A549 (cell line): ENCODE data around the gene DYNC1I1. TPM values are rescaled to one million over a fixed set of nuclear protein-coding genes. Genes with fewer than 3 reads are reported as not detected.

Experiments
- ATAC-seq, 2 experiments: fragments of 200-7000 bp in 1 of 2; fragments of >200 bp in 1 of 2; cut with Nextera tagmentation in 1 of 2; cut with Tn5 transposase in 1 of 2; 3 replicates each; pipeline versions ENCODE4 v1.8.0 to v1.9.1; 2018 to 2020; ENCODE audit warnings: mild to moderate bottlenecking in 1 of 2, moderate library complexity in 1 of 2
- CTCF ChIA-PET: fragments of 300-600 bp; sonication (Branson Sonifier 250); formaldehyde crosslinking; extraction: SDS; loops from one replicate; lab custom pipeline; 2021; ENCODE audit warnings: antibody characterized with exemption, inconsistent platforms; lab: Yijun Ruan, JAX
- POLR2A ChIA-PET: fragments of 350-600 bp; formaldehyde crosslinking; extraction: SDS; loops from one replicate; lab custom pipeline; 2021; ENCODE audit warnings: antibody characterized with exemption, inconsistent platforms; lab: Yijun Ruan, JAX
- DNase-seq, 2 experiments: peaks; one replicate each; pipeline versions ENCODE4 v3.0.0 to v3.0.0-alpha.2; 2011 to 2016; ENCODE audit warnings: low read depth in 1 of 2, low spot score in 1 of 2
- FAIRE-seq: peaks from 2 replicates; lab custom pipeline; 2011; peaks lifted over from hg19 to GRCh38; lab: Jason Lieb, UNC
- H3K27ac ChIP-seq, 2 experiments: fragments of >200 bp; sonication (Bioruptor Twin); formaldehyde crosslinking; 3 replicates each; pipeline ENCODE4 v1.5.1; 2016 to 2017
- H3K4me1 ChIP-seq: fragments of >200 bp; sonication (Bioruptor Twin); formaldehyde crosslinking; 3 replicates; pipeline ENCODE4 v1.6.1; 2016
- H3K4me2 ChIP-seq: fragments of >200 bp; sonication (Bioruptor Twin); formaldehyde crosslinking; 3 replicates; pipeline ENCODE4 v1.6.1; 2016
- H3K4me3 ChIP-seq: fragments of >200 bp; sonication (Bioruptor Twin); formaldehyde crosslinking; 3 replicates; pipeline ENCODE4 v1.5.1; 2016
- H3K9me3 ChIP-seq: fragments of >200 bp; sonication (Bioruptor Twin); formaldehyde crosslinking; 3 replicates; pipeline ENCODE4 v1.6.1; 2016
- CBX8 ChIP-seq: fragments of 200-600 bp; sonication (generic); IDR thresholded peaks from 2 replicates; pipeline ENCODE4 v1.6.1; 2016
- EHF ChIP-seq: fragments of 250-450 bp; sonication (Bioruptor Pico); IDR thresholded peaks from 2 replicates; pipeline ENCODE4 v1.5.0; 2020; ENCODE audit warnings: mild to moderate bottlenecking
- GATA3 ChIP-seq: IDR thresholded peaks from 2 replicates; pipeline ENCODE4 v1.6.1; 2012; ENCODE audit warnings: borderline replicate concordance
- HOXA7 ChIP-seq: fragments of 250-450 bp; sonication (Bioruptor Pico); IDR thresholded peaks from 2 replicates; pipeline ENCODE4 v1.5.0; 2020; ENCODE audit warnings: mild to moderate bottlenecking, moderate library complexity
- HOXB13 ChIP-seq: fragments of 250-450 bp; sonication (Bioruptor Pico); IDR thresholded peaks from 2 replicates; pipeline ENCODE4 v1.5.0; 2020; ENCODE audit warnings: low read depth, mild to moderate bottlenecking, moderate library complexity
- KDM5A ChIP-seq: fragments of 200-600 bp; sonication (generic); IDR thresholded peaks from 2 replicates; pipeline ENCODE4 v1.6.1; 2016; ENCODE audit warnings: antibody characterized with exemption, mild to moderate bottlenecking
- MAZ ChIP-seq: fragments of 150-350 bp; IDR thresholded peaks from 2 replicates; pipeline ENCODE4 v1.6.1; 2014; ENCODE audit warnings: antibody characterized with exemption, low read depth, low read length, borderline replicate concordance
- NR3C1 ChIP-seq: fragments of >200 bp; sonication (Bioruptor Twin); formaldehyde crosslinking; IDR thresholded peaks from 3 replicates; pipeline ENCODE4 v1.6.1; 2017
- POLR2A ChIP-seq: IDR thresholded peaks from 2 replicates; pipeline ENCODE4 v1.6.1; 2012; ENCODE audit warnings: mild to moderate bottlenecking, low read length
- RAD21 ChIP-seq, 2 experiments: fragments of >200 bp in 1 of 2; sonication (Bioruptor Twin) in 1 of 2; formaldehyde crosslinking in 1 of 2; IDR thresholded peaks in 1 of 2; conservative IDR thresholded peaks in 1 of 2; 2 replicates in 1 of 2; 3 replicates in 1 of 2; pipeline ENCODE4 v1.6.1; 2012 to 2018; ENCODE audit warnings: inconsistent platforms in 1 of 2
- RCOR1 ChIP-seq: fragments of 150-350 bp; IDR thresholded peaks from 2 replicates; pipeline ENCODE4 v1.6.1; 2014; ENCODE audit warnings: antibody characterized with exemption, low read length, low read depth
- RFX5 ChIP-seq: fragments of 450-650 bp; IDR thresholded peaks from 2 replicates; pipeline ENCODE4 v1.7.1; 2014; ENCODE audit warnings: antibody characterized with exemption, mild to moderate bottlenecking, moderate library complexity
- RNF2 ChIP-seq: fragments of 200-600 bp; sonication (generic); IDR thresholded peaks from 2 replicates; pipeline ENCODE4 v1.6.1; 2016; ENCODE audit warnings: low read depth, mild to moderate bottlenecking, antibody characterized with exemption, moderate library complexity, borderline replicate concordance
- SMC3 ChIP-seq: fragments of >200 bp; sonication (Bioruptor Twin); formaldehyde crosslinking; IDR thresholded peaks from 3 replicates; pipeline ENCODE4 v1.6.1; 2018; ENCODE audit warnings: inconsistent platforms
- TFCP2L1 ChIP-seq: fragments of 250-450 bp; sonication (Bioruptor Pico); IDR thresholded peaks from 2 replicates; pipeline ENCODE4 v1.5.0; 2021; ENCODE audit warnings: mild to moderate bottlenecking
- WGBS: methylation state at CpG from one replicate; pipeline ENCODE4 v1.1.6; 2017; ENCODE audit errors: missing lambda C conversion rate; 5-methylcytosine and 5-hydroxymethylcytosine counted together
- polyA plus RNA-seq, 4 experiments: library from polyadenylated mRNA; depleted of rRNA in 3 of 4; stranded (reverse); fragments of >200 nt; fragmentation: RNase III in 1 of 4; extraction: RNeasy Plus Mini Kit Qiagen cat#74134 plus additional on column Dnase treatment in 1 of 4; gene quantifications; 2 replicates in 3 of 4; 3 replicates in 1 of 4; pipeline ENCODE4 v1.2.3, GENCODE V29; 2011 to 2017
- TF ChIP-seq, protein P1 (sequence below): fragments of >200 bp; sonication (Bioruptor Twin); formaldehyde crosslinking; IDR thresholded peaks from 3 replicates; pipeline ENCODE4 v1.5.1; 2016
- TF ChIP-seq, protein P2 (sequence below): fragments of 450-650 bp; IDR thresholded peaks from 2 replicates; pipeline ENCODE4 v1.6.1; 2014; ENCODE audit warnings: antibody characterized with exemption
- TF ChIP-seq, protein P3 (sequence below): IDR thresholded peaks from 2 replicates; pipeline ENCODE4 v1.6.1; 2012
- TF ChIP-seq, protein P4 (sequence below): fragments of 150-350 bp; IDR thresholded peaks from 2 replicates; pipeline ENCODE4 v1.6.1; 2014; ENCODE audit warnings: low read depth, mild to moderate bottlenecking, low read length
- TF ChIP-seq, protein P5 (sequence below): fragments of 250-450 bp; sonication (Bioruptor Pico); IDR thresholded peaks from 2 replicates; pipeline ENCODE4 v1.5.0; 2021; ENCODE audit warnings: mild to moderate bottlenecking, moderate library complexity, borderline replicate concordance

DYNC1I1 gene
- polyA plus RNA-seq, 2 of the 4 experiments (the other 2 are of a cell fraction): 0.04 TPM; not detected in 1

DNA sequence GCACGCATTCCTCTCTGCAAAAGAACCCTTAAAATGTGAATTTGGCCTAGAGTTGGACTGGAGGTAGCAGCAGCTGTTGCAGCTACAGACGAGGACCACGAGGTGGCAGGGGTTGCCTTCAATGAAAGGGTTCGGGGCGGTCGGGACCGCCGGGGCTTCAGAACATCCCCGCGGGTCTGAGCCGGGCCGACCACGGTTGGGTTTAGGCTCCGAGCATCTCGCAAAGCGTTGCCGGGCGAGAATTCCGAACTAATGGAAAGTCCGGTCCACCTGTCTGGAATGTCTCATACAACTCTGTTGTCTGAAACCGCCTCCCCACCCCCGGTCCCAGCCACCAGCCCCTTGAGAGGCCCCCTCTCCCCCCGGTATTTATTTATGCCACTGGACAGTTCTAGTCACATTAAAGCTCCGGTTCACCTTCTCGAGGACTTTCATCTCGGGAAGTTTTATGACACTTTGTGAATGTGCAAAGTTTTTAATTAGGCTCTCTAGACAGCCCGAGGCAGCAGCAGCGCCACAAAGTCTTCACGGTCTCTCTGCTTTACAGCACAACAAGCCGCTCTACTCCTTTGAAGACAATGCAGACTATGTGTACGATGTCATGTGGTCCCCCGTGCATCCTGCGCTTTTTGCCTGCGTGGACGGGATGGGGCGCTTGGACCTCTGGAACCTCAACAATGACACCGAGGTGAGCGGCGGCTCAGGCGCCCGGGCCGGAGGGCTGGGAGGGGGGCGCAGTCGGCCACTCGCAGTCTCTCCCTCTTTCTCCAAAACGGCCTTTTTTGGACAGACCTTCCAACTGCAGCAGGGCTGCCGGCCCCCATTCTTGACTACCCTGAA is 303.4 kb downstream of the DYNC1I1 start:
- peak; percentile 68 for FAIRE-seq
- peak overlapping the region; percentile 88 for H3K4me2 ChIP-seq
- H3K9me3 ChIP-seq: no peaks in the 10 kb centered on the region
- no peak overlapping the region for H3K27ac ChIP-seq
- ChIA-PET CTCF (interaction anchor here (0.6 to 4.2 kb wide), 13 partner anchors 9 to 955 kb away, joined by 3 to 30 read pairs (median 4); no protein-coding TSS in a partner anchor), POLR2A (interaction anchor here (1.0 kb wide), 1 partner anchor 952 kb away, joined by 5 read pairs; no protein-coding TSS in a partner anchor)
- peak; percentile 53 to 74 for DNase-seq
- WGBS: 2% methylated on average over 42 of the region's 47 CpGs
- TF ChIP-seq MAZ (no peak), RNF2 (0 out of 2 replicates have a peak, but pooled peaks have one; percentile 41), RAD21 (conservative IDR thresholded peaks at IDR 0.05 in 1 of 2, IDR thresholded peaks at IDR 0.05 in 1 of 2) (peak; percentile 90 to 94), SMC3 (peak; percentile 91)
- TF ChIP-seq, protein P1, sequence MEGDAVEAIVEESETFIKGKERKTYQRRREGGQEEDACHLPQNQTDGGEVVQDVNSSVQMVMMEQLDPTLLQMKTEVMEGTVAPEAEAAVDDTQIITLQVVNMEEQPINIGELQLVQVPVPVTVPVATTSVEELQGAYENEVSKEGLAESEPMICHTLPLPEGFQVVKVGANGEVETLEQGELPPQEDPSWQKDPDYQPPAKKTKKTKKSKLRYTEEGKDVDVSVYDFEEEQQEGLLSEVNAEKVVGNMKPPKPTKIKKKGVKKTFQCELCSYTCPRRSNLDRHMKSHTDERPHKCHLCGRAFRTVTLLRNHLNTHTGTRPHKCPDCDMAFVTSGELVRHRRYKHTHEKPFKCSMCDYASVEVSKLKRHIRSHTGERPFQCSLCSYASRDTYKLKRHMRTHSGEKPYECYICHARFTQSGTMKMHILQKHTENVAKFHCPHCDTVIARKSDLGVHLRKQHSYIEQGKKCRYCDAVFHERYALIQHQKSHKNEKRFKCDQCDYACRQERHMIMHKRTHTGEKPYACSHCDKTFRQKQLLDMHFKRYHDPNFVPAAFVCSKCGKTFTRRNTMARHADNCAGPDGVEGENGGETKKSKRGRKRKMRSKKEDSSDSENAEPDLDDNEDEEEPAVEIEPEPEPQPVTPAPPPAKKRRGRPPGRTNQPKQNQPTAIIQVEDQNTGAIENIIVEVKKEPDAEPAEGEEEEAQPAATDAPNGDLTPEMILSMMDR: peak; percentile 89
- H3K4me3 ChIP-seq: peak overlapping the region; percentile 43
- peaks cover 4% of the 10 kb centered on the region; the same call in 1 of the 3 replicates for H3K4me1 ChIP-seq
- ATAC-seq: peak; percentile 98

DNA sequence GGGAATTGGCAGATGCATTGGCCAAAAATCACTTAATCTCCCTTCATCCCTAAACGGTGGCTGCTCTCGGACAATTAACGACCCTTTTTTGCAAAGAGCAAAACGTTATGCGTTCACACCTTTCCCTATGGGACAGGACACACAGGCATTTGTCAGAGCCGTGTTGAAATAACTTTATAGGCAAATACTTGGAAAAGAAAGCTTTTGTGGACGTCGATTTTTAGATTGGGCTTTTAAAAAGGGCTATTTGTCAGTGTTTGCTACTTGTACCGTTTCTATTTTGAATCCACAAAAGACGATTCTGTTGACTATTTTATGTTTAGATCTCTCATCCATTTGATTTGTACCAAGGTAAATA is 304.0 kb downstream of the DYNC1I1 start:
- TF ChIP-seq NR3C1: no peak
- peak; percentile 77; the same call in 1 of the 2 replicates for TF ChIP-seq CBX8
- peaks cover 4% of the 10 kb centered on the region; the same call in 1 of the 3 replicates for H3K4me1 ChIP-seq
- no peak for DNase-seq
- no peak for FAIRE-seq
- ChIA-PET CTCF (interaction anchor here (0.6 to 4.2 kb wide), 9 partner anchors 9 to 954 kb away, joined by 3 to 30 read pairs (median 4); no protein-coding TSS in a partner anchor), POLR2A (no interaction called here)
- peak in 1 of 2 experiments; percentile 39; a peak in 3 of 6 replicates for ATAC-seq
- peak overlapping the region; percentile 43 for H3K4me3 ChIP-seq
- 21% methylated on average over 10 of the region's 10 CpGs for WGBS
- no peak overlapping the region for H3K27ac ChIP-seq
- H3K9me3 ChIP-seq: no peaks in the 10 kb centered on the region
- H3K4me2 ChIP-seq: peak overlapping the region; percentile 88

DNA sequence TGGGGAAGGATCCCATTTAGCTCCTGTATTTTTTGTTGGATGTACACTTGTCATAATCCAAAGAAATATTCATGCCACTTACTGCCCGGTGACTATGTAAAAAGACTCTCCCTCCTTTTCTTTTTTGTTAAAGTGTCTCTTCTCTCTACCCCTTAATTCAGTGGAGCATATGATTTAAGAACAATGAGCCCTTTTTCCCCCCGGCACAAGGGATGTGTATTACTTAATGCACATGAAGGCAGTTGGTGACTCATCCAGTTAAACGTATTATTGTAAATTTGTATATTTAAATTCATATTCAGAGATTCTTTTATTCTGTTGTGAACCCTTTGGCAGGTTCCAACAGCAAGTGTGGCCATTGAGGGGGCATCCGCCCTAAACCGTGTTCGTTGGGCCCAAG is 307.7 kb downstream of the DYNC1I1 start:
- DNase-seq: no peak
- Histone ChIP-seq H3K9me3 (no peaks in the 10 kb centered on the region), H3K4me3 (no peak overlapping the region), H3K4me1 (peaks cover 7% of the 10 kb centered on the region; the same call in 2 of the 3 replicates), H3K4me2 (no peak overlapping the region), H3K27ac (no peak overlapping the region)
- 73% methylated on average over 6 of the region's 6 CpGs for WGBS
- ATAC-seq: no peak
- ChIA-PET CTCF (no interaction called here), POLR2A (no interaction called here)
- FAIRE-seq: no peak
- TF ChIP-seq, protein P1: no peak
- TF ChIP-seq HOXA7 (CRISPR knock-in tag) (no peak), POLR2A (no peak), RFX5 (no peak), KDM5A (no peak), EHF (no peak), HOXB13 (CRISPR knock-in tag) (no peak), CBX8 (no peak), GATA3 (no peak), RCOR1 (no peak), TFCP2L1 (CRISPR knock-in tag) (no peak)
- TF ChIP-seq, protein P2, sequence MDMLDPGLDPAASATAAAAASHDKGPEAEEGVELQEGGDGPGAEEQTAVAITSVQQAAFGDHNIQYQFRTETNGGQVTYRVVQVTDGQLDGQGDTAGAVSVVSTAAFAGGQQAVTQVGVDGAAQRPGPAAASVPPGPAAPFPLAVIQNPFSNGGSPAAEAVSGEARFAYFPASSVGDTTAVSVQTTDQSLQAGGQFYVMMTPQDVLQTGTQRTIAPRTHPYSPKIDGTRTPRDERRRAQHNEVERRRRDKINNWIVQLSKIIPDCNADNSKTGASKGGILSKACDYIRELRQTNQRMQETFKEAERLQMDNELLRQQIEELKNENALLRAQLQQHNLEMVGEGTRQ: no peak
- TF ChIP-seq, protein P3, sequence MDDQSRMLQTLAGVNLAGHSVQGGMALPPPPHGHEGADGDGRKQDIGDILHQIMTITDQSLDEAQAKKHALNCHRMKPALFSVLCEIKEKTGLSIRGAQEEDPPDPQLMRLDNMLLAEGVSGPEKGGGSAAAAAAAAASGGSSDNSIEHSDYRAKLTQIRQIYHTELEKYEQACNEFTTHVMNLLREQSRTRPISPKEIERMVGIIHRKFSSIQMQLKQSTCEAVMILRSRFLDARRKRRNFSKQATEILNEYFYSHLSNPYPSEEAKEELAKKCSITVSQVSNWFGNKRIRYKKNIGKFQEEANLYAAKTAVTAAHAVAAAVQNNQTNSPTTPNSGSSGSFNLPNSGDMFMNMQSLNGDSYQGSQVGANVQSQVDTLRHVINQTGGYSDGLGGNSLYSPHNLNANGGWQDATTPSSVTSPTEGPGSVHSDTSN: no peak
- TF ChIP-seq, protein P4, sequence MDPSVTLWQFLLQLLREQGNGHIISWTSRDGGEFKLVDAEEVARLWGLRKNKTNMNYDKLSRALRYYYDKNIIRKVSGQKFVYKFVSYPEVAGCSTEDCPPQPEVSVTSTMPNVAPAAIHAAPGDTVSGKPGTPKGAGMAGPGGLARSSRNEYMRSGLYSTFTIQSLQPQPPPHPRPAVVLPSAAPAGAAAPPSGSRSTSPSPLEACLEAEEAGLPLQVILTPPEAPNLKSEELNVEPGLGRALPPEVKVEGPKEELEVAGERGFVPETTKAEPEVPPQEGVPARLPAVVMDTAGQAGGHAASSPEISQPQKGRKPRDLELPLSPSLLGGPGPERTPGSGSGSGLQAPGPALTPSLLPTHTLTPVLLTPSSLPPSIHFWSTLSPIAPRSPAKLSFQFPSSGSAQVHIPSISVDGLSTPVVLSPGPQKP: no peak
- TF ChIP-seq, protein P5, sequence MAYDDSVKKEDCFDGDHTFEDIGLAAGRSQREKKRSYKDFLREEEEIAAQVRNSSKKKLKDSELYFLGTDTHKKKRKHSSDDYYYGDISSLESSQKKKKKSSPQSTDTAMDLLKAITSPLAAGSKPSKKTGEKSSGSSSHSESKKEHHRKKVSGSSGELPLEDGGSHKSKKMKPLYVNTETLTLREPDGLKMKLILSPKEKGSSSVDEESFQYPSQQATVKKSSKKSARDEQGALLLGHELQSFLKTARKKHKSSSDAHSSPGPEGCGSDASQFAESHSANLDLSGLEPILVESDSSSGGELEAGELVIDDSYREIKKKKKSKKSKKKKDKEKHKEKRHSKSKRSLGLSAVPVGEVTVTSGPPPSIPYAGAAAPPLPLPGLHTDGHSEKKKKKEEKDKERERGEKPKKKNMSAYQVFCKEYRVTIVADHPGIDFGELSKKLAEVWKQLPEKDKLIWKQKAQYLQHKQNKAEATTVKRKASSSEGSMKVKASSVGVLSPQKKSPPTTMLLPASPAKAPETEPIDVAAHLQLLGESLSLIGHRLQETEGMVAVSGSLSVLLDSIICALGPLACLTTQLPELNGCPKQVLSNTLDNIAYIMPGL (CRISPR knock-in tag): no peak
